HuH-7.5 (cell line): Measurements from ENCODE around the gene NLRP9.
"Not testable (repeated sequence)": the region's sequence is repeated elsewhere in the genome, so short reads cannot be mapped to it uniquely, and the experiment has no call there.

Experiments used
- DNase-seq: peaks from one replicate; pipeline ENCODE4 v3.0.0; 2011; ENCODE audit warnings: low spot score

Gene NLRP9

DNA sequence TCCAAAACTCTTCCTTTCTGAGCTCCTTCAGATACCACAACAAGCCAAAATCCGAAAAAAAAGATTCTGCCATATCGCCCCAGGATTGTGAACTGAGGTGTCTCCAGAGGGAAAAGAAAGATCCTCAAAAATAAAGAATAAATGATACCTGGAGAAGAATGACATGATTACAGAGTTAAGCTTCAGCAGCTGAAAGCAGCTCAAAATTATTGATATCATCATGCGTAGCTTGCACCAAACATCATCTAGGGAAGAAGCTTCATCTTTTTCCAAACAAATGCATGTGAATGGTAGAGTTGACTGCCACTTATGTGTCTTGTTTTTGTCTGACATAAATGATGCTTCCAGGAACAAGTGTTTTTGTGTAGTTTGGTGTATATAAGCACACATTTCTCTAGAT lies at the start of gene NLRP9:
Gene NLRP9 (minus strand): TSS at position 101 of the 400 bp plus-strand sequence. CDS start 28 bp downstream, at position 73.
- no peak for DNase-seq

DNA sequence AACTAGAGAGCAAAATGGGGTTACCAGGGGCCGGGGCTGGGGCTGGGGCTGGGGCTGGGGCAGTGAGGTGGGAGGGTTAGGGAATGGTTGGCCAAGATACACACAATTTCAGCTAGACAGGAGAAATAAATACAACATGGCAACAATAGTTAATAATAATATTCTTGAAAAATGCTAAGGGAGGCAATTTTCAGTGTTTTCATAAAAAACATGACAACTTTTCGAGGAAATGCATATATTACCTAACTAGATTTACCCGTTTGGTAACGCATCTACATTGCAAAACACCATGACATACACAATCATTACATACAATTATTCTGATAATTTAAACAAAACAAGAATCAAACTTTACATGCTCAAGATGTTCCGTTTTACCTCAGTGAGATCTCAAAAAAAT lies 42.9 kb upstream of the NLRP9 start:
- no peak for DNase-seq

DNA sequence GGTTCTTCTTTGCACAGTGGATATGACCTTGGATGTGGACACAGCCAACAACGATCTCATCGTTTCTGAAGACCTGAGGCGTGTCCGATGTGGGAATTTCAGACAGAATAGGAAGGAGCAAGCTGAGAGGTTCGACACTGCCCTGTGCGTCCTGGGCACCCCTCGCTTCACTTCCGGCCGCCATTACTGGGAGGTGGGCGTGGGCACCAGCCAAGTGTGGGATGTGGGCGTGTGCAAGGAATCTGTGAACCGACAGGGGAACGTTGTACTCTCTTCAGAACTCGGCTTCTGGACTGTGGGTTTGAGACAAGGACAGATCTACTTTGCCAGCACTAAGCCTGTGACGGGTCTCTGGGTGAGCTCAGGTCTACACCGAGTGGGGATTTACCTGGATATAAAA lies 40.1 kb upstream of the NLRP9 start:
- DNase-seq = no peak

DNA sequence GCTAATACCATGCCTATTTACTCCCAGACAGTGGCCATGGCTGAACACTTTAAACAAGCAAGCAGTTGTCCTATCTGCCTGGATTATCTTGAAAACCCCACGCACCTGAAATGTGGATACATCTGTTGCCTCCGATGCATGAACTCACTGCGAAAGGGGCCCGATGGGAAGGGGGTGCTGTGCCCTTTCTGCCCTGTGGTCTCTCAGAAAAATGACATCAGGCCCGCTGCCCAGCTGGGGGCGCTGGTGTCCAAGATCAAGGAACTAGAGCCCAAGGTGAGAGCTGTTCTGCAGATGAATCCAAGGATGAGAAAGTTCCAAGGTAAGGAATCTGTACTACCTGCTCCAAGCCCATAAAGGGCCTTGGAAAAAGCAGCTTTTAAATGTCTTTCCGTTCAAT lies 39.3 kb upstream of the NLRP9 start:
- no peak for DNase-seq

DNA sequence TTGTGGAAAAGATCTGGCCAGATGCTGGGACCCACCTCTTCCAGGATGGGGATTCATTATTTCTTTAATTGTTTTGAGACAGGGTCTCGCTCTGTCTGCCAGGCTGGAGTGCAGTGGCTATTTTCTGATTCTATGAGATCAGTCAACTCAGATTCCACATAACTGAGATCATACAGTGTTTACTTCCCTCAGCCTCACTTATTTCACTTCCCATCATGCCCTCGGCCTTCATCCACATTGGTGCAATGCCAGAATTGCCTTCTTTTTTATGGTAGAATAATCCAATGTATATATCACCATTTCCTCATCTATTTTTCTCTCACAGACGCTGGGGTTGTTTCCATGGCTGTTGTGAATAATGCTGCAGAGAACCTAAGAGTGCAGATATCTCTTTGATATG lies 31.4 kb upstream of the NLRP9 start:
- not testable (repeated sequence) for DNase-seq

DNA sequence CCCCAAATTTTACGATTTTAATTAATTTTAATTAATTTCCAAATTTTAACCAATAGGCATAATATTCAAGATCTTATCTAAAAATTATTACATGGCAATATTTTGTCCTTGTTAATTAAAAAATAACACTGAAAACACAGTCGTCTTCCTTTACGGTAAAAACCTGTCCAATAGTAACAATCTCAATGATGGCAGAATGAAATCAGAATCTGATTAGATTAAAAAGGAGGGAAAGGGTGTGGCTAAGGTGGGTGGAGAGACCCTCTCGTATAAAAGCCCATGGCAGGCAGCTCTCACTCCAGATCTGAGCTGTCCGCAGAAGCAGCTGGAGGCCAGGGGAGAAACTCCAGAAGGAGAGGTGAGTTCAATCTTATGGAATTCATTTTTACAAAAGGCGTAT lies 30.6 kb upstream of the NLRP9 start, which contains the start of gene RFPL4AL1:
Gene RFPL4AL1 (plus strand): TSS at position 301 of the 400 bp plus-strand sequence. CDS start 2,687 bp downstream, outside the sequence.
- DNase-seq = not testable (repeated sequence)

DNA sequence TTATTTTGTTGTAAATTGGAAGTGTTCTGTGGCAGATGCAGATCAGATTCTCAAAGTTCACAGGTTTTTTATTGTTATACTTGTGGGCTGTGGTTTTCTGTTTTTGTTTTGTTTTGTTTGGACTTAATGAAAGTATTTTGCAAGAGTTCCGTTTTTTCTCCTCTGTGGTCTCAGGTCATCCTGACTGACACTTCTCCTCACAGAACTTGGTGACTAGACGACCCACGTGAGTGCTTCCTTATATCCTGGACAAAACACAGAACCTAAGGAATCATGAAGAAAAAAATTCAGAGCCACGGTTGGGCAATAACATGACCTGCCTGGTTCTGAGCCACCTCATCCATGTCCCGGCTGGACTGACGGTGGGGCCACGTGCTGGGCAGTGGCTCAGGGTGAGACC lies 28.3 kb upstream of the NLRP9 start:
- DNase-seq = no peak

DNA sequence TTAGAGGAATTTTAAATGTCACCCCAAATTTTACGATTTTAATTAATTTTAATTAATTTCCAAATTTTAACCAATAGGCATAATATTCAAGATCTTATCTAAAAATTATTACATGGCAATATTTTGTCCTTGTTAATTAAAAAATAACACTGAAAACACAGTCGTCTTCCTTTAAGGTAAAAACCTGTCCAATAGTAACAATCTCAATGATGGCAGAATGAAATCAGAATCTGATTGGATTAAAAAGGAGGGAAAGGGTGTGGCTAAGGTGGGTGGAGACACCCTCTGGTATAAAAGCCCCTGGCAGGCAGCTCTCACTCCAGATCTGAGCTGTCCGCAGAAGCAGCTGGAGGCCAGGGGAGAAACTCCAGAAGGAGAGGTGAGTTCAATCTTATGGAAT lies 20.6 kb upstream of the NLRP9 start, which contains the start of gene RFPL4A:
Gene RFPL4A (plus strand): TSS at position 301 of the 400 bp plus-strand sequence. CDS start 2,704 bp downstream, outside the sequence.
- DNase-seq = not testable (repeated sequence)

DNA sequence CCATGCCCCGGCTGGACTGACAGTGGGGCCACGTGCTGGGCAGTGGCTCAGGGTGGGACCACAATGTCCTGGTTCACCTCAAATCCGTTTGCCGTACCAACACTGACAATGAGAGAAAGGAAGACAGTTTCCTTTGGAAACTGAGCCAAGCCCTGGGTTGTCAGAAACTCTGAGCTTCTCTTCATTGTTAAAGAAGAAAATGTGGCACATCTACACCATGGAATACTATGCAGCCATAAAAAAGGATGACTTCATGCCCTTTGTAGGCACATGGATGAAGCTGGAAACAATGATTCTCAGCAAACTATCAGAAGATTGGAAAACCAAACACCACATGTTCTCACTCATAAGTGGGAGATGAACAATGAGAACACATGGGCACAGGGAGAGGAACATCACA lies 18.6 kb upstream of the NLRP9 start:
- DNase-seq = not testable (repeated sequence)

DNA sequence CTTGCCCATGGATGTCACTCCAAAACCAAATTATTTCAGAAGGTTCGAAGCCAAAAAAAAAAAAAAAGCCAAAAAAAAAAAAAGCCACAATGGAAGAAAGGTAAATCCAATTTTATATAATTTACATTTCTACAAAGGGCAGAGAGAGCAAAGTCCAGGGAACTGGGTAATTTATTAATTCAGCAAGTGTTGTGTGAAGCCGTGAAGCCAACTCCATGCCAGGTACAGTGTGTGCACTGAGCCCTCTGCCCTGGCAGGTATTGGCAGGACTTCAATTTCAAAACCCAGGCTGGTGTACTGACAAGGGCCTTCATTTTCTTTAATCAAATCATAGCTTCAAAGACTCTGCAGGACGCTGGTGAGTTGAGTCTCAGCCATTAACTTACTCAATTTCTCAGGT lies 15.2 kb upstream of the NLRP9 start:
- no peak for DNase-seq

DNA sequence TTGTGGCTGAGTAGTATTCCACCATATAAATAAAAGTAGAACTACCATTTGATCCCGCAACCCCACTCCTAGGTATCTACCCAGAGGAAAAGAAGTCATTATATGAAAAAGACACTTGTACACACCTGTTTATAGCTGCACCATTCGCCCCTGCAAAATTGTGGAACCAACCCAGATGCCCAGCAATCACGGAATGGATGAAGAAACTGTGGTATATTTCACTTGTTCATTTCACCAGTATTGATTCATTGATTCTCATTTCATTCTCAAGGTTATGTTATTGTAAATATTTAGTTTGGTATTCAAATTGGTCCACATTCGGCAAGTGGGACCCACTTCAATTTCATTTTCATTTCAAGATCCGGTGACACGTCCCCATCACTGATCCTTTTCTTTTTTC lies 12.5 kb upstream of the NLRP9 start:
- no peak for DNase-seq

DNA sequence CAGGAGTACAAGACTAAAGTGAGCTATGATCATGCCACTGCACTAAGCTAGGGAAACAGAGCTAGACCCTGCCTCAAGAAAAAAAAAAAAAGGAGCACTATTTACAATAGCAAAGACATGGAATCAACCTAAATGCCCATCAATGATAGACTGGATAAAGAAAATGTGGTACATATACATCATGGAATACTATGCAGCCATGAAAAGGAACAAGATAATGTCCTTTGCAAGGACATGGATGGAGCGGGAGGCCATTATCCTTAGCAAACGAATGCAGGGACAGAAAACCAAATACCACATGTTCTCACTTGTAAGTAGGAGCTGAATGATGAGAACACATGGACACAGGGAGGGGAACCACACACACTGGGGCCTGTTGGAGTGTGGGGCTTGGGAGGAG lies 7.8 kb downstream of the NLRP9 start:
- DNase-seq = not testable (repeated sequence)

DNA sequence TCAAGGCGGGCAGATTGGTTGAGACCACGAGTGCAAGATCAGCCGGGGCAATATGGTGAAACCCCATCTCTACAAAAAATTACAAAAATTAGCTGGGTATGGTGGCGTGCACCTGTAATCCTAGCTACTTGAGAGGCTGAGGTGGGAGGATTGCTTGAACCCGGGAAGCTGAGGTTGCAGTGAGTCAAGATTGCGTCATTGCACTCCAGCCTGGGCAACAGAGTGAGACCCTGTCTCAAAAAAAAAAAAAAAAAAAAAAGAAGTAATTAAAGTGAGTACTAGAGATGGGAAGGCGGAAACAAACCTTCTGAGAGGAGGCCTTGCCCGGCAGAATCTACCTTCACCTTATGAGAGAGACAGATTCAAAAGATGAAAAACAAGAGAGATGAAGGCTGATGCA lies 14.7 kb downstream of the NLRP9 start:
- DNase-seq = no peak

DNA sequence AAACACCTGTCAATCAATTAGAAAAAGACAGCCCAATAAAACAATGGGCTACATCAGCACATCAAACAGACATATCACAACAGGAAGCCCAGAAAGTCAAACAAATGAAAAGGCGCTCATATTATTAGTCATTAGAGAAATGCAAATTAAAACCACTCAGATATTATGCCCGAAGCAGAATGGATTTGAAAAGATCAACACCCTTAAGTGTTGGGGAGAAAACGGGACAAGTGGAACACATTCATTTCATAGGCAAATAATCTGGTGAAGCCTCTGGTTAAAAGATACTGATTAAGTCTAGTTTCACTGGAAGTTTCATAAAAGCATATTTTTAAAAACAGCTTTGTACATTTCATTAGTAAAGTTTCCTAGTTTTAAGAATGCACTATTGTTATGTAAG lies 17.4 kb downstream of the NLRP9 start:
- no peak for DNase-seq

DNA sequence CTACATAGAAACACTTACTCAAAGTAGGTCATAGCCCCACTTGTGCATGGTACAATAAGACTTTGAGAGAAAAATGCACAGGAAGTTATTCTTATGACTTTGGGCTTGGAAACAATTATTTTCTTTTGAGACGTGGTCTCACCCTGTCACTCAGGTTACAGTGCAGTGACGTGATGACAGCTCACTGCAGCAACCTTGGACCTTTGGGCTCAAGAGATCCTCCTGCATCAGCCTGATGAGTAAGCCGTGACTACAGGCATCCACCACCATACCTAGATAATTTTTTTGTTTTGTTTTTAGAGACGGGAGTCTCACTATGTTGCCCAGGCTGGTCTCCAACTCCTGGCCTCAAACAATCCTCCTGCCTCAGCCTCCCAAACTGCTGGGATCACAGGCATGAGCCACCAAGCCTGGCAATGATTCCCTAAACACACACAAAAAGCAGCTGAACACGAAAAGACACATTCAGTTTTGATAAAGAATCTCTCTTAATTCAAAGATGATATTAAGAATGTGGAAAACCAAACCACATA lies 17.9 kb downstream of the NLRP9 start:
- no peak for DNase-seq

DNA sequence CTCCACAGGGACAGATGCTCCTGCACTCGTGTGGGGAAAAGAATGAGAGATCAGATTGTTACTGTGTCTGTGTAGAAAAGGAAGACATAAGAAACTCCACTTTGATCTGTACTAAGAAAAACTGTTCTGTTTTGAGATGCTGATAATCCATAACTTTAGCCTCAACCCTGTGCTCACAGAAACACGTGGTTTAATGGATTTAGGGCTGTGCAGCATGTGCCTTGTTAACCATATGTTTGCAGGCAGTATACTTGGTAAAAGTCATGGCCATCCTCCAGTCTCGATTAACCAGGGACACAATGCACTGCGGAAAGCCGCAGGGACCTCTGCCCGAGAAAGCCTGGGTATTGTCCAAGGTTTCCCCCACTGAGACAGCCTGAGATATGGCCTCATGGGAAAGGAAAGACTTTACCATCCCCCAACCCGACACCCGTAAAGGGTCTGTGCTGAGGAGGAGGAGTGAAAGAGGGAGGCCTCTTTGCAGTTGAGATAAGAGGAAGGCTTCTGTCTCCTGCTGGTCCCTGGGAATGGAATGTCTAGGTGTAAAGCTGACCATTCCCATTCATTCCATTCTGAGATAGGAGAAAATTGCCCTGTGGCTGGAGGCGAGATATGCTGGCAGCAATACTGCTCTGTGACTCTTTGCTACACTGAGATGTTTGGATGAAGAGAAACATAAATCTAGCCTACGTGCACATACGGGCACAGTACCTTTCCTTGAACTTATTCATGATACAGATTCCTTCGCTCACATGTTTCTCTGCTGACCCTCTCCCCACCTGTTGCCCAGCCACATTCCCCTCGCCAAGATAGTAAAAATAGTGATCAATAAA lies 20.1 kb downstream of the NLRP9 start:
- not testable (repeated sequence) for DNase-seq

DNA sequence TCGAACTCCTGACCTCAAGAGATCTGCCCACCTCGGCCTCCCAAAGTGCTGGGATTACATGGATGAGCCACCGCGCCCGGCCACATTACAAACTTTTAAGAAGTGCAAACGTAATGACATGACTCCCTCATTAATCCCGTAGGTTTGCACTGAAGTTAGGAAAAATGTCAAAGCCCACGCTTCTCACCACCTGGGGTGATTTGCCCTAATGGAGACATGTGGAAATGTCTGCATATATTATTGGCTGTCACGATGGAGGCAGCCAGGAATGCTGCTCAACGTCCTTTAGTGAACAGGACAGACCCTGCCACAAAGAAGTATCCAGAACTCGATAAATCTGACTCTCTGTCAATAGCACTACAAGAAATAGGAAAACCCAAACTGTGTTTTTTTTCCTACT lies 21.0 kb downstream of the NLRP9 start:
- DNase-seq = no peak

DNA sequence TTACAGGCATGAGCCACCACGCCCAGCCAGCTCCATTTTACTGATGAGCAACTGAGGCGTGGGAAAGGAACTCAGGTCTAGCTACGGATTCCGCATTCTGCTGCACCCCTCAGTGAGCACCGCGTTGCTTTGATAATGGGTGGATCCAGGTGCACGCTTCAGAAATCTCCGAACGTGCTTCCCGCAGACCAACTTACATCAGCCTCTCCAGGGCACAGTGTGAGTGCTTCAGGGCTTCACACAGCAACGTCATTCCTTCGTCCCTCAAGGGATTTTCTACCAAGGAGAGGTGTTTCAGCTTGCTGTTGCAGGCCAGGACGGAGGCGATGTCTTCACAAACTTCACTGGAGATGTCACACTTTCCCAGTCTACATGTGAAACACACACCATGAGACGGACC lies 21.7 kb downstream of the NLRP9 start:
- DNase-seq = no peak

DNA sequence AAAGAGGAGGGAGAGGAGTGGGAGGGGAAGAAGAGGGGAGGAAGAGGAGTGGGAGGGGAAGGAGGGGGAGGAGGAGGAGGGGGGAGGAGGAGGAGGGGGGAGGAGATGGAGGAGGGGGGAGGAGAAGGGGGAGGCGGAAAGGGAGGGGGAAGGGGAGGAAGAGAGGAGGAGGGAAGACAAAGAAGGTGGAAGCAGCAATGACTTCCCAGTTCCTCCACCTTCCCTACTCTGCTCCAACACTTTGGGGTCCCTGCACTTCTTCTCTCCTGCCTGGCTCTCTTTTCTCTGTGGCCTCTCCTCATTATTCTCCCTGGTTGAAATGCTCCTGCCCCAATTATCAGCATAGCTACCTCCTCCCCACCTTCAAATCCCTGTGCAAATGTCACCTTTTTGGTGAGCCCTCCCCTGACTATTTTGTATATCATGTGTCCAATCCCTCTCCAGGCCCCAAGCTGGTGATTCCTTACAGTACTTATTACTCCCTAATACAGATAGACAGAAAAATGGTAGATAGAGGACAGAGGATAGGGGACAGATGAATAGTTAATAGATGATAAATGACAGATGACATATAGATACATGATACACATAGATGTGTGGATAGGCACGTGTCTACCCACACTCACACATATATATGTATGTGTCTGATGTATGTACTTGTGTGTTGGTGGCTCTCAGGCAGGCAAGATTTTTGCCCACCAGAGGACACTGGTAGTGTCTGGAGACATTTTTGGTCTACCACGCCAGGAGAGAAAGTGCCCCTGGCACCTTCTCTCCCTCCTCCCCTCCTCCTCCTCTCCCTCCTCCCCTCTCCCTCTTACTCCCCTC lies 25.2 kb downstream of the NLRP9 start:
- DNase-seq = peak; percentile 13

DNA sequence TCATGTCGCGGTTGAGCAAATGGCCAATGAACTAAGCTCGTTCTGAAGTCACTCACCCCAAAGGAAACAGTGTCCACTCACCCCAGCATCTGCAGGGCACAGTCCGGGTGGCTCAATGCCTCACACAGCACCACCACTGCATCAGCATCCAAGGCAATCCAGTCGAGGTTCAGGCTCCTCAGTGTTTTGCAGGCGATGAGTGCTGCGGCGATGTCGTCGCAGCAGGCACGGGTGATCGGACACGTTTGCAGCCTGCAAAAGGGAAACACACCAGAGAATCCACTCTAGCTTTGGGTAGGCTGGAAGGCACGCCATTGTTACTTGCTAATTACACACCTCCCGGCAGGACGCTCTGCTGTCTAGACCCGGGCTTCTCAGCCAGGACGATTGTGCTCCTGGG lies 26.5 kb downstream of the NLRP9 start:
- no peak for DNase-seq

DNA sequence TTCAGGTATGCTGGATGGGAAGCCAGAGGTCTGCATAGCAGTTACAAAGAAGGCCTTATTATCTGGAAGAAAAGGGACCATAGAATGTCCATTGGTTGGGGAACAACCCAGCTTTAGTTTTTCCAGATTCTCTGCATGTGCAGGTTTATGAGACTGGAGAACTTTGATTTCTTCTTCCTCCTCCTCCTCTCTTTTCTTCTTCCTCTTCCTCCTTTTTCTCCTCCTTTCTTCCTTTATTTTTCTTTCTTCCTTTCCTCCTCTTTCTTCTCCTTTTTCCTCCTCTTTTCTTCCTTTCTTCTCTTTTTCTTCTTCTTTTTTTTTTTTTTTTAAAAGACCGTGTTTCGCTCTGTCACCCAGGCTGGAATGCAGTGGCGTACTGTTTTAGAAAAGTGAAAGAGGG lies 32.2 kb downstream of the NLRP9 start:
- no peak for DNase-seq

DNA sequence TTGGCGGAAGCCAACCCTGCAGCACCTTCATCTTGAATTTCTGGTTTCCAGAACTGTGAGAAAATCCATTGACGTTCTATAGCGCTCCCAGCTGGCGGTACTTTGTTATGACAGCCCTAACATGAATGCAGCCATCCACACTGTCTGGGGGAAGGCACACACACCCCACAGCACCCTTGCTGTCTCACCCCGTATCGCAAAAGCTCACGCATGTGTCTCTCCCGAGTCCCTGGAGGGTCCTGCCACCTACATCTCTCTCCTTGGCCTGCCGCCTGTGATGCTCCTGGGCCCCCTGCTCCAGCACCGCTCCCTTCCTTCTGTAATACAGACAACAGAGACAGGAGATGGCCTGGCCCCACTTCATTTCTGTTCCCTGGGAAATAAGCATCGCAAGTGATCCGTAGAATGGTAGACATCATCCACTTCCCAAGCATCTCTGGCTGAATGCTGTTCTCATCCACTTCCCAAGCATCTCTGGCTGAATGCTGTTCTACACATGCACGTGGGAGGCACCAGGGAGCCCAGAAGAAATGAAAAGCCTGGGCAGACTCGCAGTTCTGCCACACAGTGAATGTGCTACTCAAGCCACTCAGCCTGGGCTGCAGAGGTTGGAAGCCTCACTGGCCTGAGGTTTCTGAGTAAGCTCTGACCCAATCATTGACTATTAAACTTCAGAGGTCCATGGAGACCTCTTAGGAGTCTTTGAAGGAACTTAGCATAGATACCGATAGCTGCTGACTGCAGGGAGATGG lies 33.5 kb downstream of the NLRP9 start:
- DNase-seq = no peak
